Measurements from ENCODE around the gene LRMDA.
A peak's percentile ranks its signal among the peaks of the same experiment; 100 is the strongest.

LRMDA gene

GRCh38 chr10:76403912-76404311 is 972.5 kb downstream of the LRMDA start:
- peak; percentile 48 to 82 for DNase-seq

DNA sequence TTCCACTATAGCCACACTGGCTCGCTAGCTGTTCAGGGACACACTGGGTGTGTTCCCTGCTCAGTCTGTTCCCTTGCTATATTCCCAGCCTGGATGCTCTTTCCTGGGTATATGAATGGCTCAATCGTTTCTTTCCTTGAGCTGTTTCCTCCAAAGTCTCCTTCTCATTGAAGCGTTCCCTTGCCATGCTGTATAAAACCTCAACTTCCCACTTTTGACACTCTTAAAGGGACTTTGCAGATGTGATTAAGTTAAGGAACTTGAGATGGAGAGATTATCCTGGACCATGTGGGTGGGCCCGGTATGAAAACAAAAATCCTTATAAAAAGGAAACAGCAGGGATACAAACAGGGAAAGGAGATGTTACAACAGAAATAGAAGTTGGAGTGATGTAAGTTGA is 973.1 kb downstream of the LRMDA start:
- H3K4me3 ChIP-seq: no peak overlapping the region
- TF ChIP-seq, protein P1, sequence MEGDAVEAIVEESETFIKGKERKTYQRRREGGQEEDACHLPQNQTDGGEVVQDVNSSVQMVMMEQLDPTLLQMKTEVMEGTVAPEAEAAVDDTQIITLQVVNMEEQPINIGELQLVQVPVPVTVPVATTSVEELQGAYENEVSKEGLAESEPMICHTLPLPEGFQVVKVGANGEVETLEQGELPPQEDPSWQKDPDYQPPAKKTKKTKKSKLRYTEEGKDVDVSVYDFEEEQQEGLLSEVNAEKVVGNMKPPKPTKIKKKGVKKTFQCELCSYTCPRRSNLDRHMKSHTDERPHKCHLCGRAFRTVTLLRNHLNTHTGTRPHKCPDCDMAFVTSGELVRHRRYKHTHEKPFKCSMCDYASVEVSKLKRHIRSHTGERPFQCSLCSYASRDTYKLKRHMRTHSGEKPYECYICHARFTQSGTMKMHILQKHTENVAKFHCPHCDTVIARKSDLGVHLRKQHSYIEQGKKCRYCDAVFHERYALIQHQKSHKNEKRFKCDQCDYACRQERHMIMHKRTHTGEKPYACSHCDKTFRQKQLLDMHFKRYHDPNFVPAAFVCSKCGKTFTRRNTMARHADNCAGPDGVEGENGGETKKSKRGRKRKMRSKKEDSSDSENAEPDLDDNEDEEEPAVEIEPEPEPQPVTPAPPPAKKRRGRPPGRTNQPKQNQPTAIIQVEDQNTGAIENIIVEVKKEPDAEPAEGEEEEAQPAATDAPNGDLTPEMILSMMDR (IDR thresholded peaks at IDR 0.05): no peak
- intact Hi-C loops (cut with DNase I; ENCODE audit: low total_unique reads): no loop called here
- H3K27ac ChIP-seq: peak overlapping the region; percentile 59 to 69
- peaks cover 0 to 62% (median 19%) of the 10 kb centered on the region in 4 donors for H3K4me1 ChIP-seq
- no peaks in the 10 kb centered on the region for H3K27me3 ChIP-seq
- no peak for DNase-seq
- H3K36me3 ChIP-seq: no peaks in the 10 kb centered on the region
- no peaks in the 10 kb centered on the region for H3K9me3 ChIP-seq

More at GRCh38 chr10:76403912-76404311, 972.5 kb downstream of the LRMDA start:
- H3K36me3 ChIP-seq: no peaks in the 10 kb centered on the region
- H3K4me1 ChIP-seq: peaks cover 0 to 62% (median 21%) of the 10 kb centered on the region in 4 donors
- intact Hi-C loops (cut with DNase I; ENCODE audit: low total_unique reads): no loop called here
- TF ChIP-seq, protein P1 (IDR thresholded peaks at IDR 0.05): no peak
- no peaks in the 10 kb centered on the region for H3K9me3 ChIP-seq
- no peaks in the 10 kb centered on the region for H3K27me3 ChIP-seq
- H3K4me3 ChIP-seq: no peak overlapping the region
- peak overlapping the region; percentile 59 to 69 for H3K27ac ChIP-seq

- Histone ChIP-seq H3K27ac (no peak overlapping the region), H3K4me3 (no peak overlapping the region), H3K9me3 (no peaks in the 10 kb centered on the region), H3K27me3 (no peaks in the 10 kb centered on the region), H3K4me1 (peaks cover 0 to 63% (median 25%) of the 10 kb centered on the region in 4 donors), H3K36me3 (no peaks in the 10 kb centered on the region)
- TF ChIP-seq, protein P1 (IDR thresholded peaks at IDR 0.05): no peak
- intact Hi-C loops (cut with DNase I; ENCODE audit: low total_unique reads): no loop called here
- DNase-seq: no peak
These were observed 974.5 kb downstream of the LRMDA start for GRCh38 chr10:76405922-76406321.

DNA sequence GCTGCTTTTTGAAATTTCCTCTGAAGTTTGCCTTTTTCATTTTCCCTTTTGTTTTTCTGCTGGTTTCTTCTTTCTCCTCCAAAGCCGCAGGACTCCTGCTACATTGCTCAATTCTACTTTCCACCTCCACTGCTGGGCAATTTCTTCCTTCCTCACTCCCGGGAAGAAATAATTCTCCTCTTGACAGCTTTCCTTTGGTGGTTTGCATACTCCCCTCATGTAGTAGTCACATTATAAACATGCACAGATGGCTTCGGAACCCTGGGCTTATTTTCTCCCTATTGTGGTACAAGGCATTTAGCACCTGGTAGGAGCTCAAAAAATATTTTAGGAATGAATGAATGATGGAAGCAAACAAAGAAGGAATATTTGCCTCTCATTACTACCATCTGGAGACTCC is 977.2 kb downstream of the LRMDA start:
- peak overlapping the region; percentile 32 to 51 for H3K27ac ChIP-seq
- TF ChIP-seq, protein P1 (IDR thresholded peaks at IDR 0.05): no peak

GRCh38 chr10:76411729-76412435 is 980.5 kb downstream of the LRMDA start:
- peak; percentile 73 to 82 for DNase-seq
- Histone ChIP-seq H3K27ac (peak overlapping the region in 1 of 2 donors; percentile 47), H3K4me3 (no peak overlapping the region), H3K36me3 (no peaks in the 10 kb centered on the region), H3K27me3 (no peaks in the 10 kb centered on the region), H3K4me1 (peaks cover 0 to 38% (median 13%) of the 10 kb centered on the region in 4 donors), H3K9me3 (no peaks in the 10 kb centered on the region)
- intact Hi-C loops (cut with DNase I; ENCODE audit: low total_unique reads): no loop called here
- TF ChIP-seq, protein P1 (IDR thresholded peaks at IDR 0.05): no peak

More for the DNA sequence above, 977.2 kb downstream of the LRMDA start:
- intact Hi-C loops (cut with DNase I; ENCODE audit: low total_unique reads): no loop called here
- H3K4me1 ChIP-seq: peaks cover 0 to 52% (median 19%) of the 10 kb centered on the region in 4 donors
- H3K36me3 ChIP-seq: no peaks in the 10 kb centered on the region
- DNase-seq: no peak
- no peaks in the 10 kb centered on the region for H3K9me3 ChIP-seq
- H3K27me3 ChIP-seq: no peaks in the 10 kb centered on the region
- no peak overlapping the region for H3K4me3 ChIP-seq

Data from tibial artery (tissue), 4 donors.